Psoas muscle (tissue), 8 donors: ENCODE results near the gene SPIRE2. TPM values are rescaled to one million over a fixed set of nuclear protein-coding genes. Genes with fewer than 3 reads are reported as not detected.

Experiments
- ATAC-seq, 4 donors: fragments of 200-7000 bp; cut with Tn5 transposase; one replicate each; pipeline ENCODE4 v1.9.1; 2020; ENCODE audit warnings: moderate library complexity in 3 of 4, mild to moderate bottlenecking in 2 of 4
- DNase-seq, 2 donors: peaks; one replicate each; pipeline ENCODE4 v3.0.0-alpha.2; 2020
- H3K27ac ChIP-seq: fragments of 200-600 bp; one replicate; pipeline ENCODE4 v1.8.0; 2022
- H3K27me3 ChIP-seq, 3 donors: fragments of 200-600 bp in 1 of 3; one replicate each; pipeline versions ENCODE4 v1.6.1 to v1.8.0; 2013 to 2022; ENCODE audit warnings: low read length in 2 of 3, mild to moderate bottlenecking in 2 of 3, moderate library complexity in 1 of 3; ENCODE audit not compliant: insufficient read depth in 3 of 3
- H3K36me3 ChIP-seq, 2 donors: fragments of 200-600 bp in 1 of 2; one replicate each; pipeline versions ENCODE4 v1.6.1 to v1.8.0; 2013 to 2022; ENCODE audit warnings: low read depth in 1 of 2, mild to moderate bottlenecking in 1 of 2, moderate library complexity in 1 of 2; ENCODE audit not compliant: insufficient read depth in 1 of 2
- H3K4me1 ChIP-seq: fragments of 200-600 bp; one replicate; pipeline ENCODE4 v1.8.0; 2022
- H3K4me3 ChIP-seq: fragments of 200-600 bp; one replicate; pipeline ENCODE4 v1.8.0; 2022; ENCODE audit warnings: mild to moderate bottlenecking
- H3K9me3 ChIP-seq: fragments of 200-600 bp; one replicate; pipeline ENCODE4 v1.8.0; 2022
- WGBS, 3 donors: extraction: QIAGEN DNeasy Blood & Tissue Kit; methylation state at CpG; one replicate each; pipeline versions ENCODE4 v1.1.6 to v1.1.7; 2013; 5-methylcytosine and 5-hydroxymethylcytosine counted together
- intact Hi-C, 2 donors: fragments of 100-400 bp; cut with DNase I; formaldehyde crosslinking; loops; one replicate each; pipeline versions ENCODE4 v1.11.0 to v1.14.2; 2022
- polyA plus RNA-seq, 3 donors: library from polyadenylated mRNA; stranded (reverse); fragments of 200-250 nt; gene quantifications; one replicate each; pipeline ENCODE4 v1.2.3, GENCODE V29; 2013
- total RNA-seq, 4 donors: library from RNA; stranded (reverse); fragmentation: NEBNext Ultra II Directional in 2 of 4; extraction: Animal tissue kit (Norgen Biotek cat#: 25700) in 2 of 4; gene quantifications; one replicate each; pipeline versions ENCODE4 v1.2.1 to v1.2.4, GENCODE V29; 2021 to 2023
- TF ChIP-seq, protein P1 (sequence below): fragments of 200-600 bp; IDR thresholded peaks from one replicate; pipeline ENCODE4 v1.8.0; 2022; ENCODE audit warnings: antibody characterized with exemption
- donor health status: healthy with polysubstance abuse.
- donor health status: DM: no; HTN: no; CAD: no; lungs with moderate emphysema.
- donor health status: Bipolar disorder and iron deficiency.
- donor health status: healthy.
- donor health status: DM: yes; HTN: yes; CAD: no.
- donor health status: DM: no; HTN: no; CAD: no.
- donor health status: DM: no; HTN: no; CAD: no.
- donor health status: DM: yes; HTN: yes; CAD: no.

SPIRE2 gene
- total and polyA plus RNA-seq, 7 donors, result 0.14 to 0.48 (median 0.25) TPM; not detected in 1

GRCh38 chr16:89855301-89855945, 27.1 kb downstream of the SPIRE2 start:
- WGBS, 3 donors, result 87 to 91% (median 87%) methylated on average over 25 to 26 of the region's 26 CpGs
- Histone ChIP-seq H3K4me1 (no peaks in the 10 kb centered on the region), H3K36me3 (no peaks in the 10 kb centered on the region), H3K27ac (no peak overlapping the region), H3K9me3 (no peaks in the 10 kb centered on the region), H3K27me3 (peaks cover 0 to 11% (median 0%) of the 10 kb centered on the region in 3 donors), H3K4me3 (no peak overlapping the region)
- intact Hi-C loops, result no loop called here
- DNase-seq (no peak), ATAC-seq (no peak)
- TF ChIP-seq, protein P1, sequence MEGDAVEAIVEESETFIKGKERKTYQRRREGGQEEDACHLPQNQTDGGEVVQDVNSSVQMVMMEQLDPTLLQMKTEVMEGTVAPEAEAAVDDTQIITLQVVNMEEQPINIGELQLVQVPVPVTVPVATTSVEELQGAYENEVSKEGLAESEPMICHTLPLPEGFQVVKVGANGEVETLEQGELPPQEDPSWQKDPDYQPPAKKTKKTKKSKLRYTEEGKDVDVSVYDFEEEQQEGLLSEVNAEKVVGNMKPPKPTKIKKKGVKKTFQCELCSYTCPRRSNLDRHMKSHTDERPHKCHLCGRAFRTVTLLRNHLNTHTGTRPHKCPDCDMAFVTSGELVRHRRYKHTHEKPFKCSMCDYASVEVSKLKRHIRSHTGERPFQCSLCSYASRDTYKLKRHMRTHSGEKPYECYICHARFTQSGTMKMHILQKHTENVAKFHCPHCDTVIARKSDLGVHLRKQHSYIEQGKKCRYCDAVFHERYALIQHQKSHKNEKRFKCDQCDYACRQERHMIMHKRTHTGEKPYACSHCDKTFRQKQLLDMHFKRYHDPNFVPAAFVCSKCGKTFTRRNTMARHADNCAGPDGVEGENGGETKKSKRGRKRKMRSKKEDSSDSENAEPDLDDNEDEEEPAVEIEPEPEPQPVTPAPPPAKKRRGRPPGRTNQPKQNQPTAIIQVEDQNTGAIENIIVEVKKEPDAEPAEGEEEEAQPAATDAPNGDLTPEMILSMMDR, result no peak

DNA sequence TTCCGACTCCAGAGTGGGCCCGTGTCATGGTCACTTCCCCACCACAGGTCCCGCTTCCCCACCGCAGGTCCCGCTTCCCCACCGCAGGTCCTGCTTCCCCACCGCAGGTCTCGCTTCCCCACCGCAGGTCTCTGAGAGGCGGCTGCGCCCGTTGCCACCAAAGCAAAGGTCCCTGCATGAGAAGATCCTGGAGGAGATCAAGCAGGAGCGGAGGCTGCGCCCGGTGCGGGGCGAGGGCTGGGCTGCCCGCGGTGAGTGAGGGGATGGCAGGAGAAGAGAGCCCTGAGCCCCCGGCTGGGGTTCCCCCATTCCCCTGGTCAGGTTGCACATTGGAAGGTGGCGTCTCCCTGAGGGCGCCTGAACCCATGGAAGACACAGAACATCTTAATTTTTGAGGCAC, 27.7 kb downstream of the SPIRE2 start:
- no peak for DNase-seq
- intact Hi-C loops, result no loop called here
- no peaks in the 10 kb centered on the region for H3K36me3 ChIP-seq
- ATAC-seq, result no peak
- no peaks in the 10 kb centered on the region for H3K4me1 ChIP-seq
- peaks cover 0 to 11% (median 0%) of the 10 kb centered on the region in 3 donors for H3K27me3 ChIP-seq
- H3K4me3 ChIP-seq, result no peak overlapping the region
- no peaks in the 10 kb centered on the region for H3K9me3 ChIP-seq
- no peak overlapping the region for H3K27ac ChIP-seq
- TF ChIP-seq, protein P1, result no peak
- 91 to 96% (median 94%) methylated on average over 22 of the region's 22 CpGs for WGBS, 3 donors

GRCh38 chr16:89858973-89859614, 30.8 kb downstream of the SPIRE2 start:
- no peak for DNase-seq
- intact Hi-C loops, result no loop called here
- no peak for ATAC-seq
- Histone ChIP-seq H3K36me3 (no peaks in the 10 kb centered on the region), H3K27me3 (peaks cover 0 to 11% (median 0%) of the 10 kb centered on the region in 3 donors), H3K4me3 (no peak overlapping the region), H3K9me3 (no peaks in the 10 kb centered on the region), H3K4me1 (no peaks in the 10 kb centered on the region), H3K27ac (no peak overlapping the region)
- TF ChIP-seq, protein P1, result no peak
- WGBS, 3 donors, result 88 to 92% (median 92%) methylated on average over 23 to 25 of the region's 25 CpGs

DNA sequence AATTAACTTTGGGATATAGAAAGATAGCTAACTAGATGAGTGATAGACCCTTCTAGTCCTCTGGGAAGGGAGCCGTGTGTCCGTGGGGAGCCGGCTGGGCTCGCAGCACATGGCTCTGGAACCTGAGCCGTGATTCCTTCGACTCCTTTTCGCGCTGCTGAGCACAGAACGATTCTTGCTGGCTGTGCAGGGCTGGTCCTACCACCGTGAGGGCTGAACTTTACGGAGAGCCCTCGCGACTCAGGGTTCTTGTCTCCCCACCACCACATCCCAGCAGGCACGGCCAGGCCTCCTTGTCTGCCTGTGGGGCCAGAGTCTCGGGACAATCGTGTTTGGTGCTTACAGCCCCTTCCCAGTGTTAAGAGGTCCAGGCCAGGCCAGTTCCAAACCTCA, 31.3 kb downstream of the SPIRE2 start:
- Histone ChIP-seq H3K9me3 (no peaks in the 10 kb centered on the region), H3K4me3 (no peak overlapping the region), H3K27ac (no peak overlapping the region), H3K36me3 (no peaks in the 10 kb centered on the region), H3K4me1 (no peaks in the 10 kb centered on the region), H3K27me3 (peaks cover 0 to 11% (median 0%) of the 10 kb centered on the region in 3 donors)
- intact Hi-C loops, result loop anchor here (2.0 to 10.0 kb wide), 3 partner anchors 107 to 155 kb away; partner anchors contain the start of gene SPATA2L (in 1 of the 2)
- DNase-seq, result no peak
- TF ChIP-seq, protein P1, result no peak
- 67 to 75% (median 74%) methylated on average over 16 of the region's 16 CpGs for WGBS, 3 donors
- no peak for ATAC-seq
